Endothelial cell of umbilical vein (primary cell): ENCODE results near the gene KCNH1. TPM values are rescaled to one million over a fixed set of nuclear protein-coding genes. Genes with fewer than 3 reads are reported as not detected.

ENCODE experiments used
- BruUV-seq: library from RNA; stranded (reverse); fragments of 400-500 nt; replicated peaks from 2 replicates; lab custom pipeline; 2021; lab: Mats Ljungman, UMichigan
- CTCF ChIA-PET: fragments of 300-600, 350-600 bp; sonication (Branson Sonifier 250); formaldehyde crosslinking; loops from one replicate; lab custom pipeline; 2021; ENCODE audit warnings: antibody characterized with exemption, inconsistent platforms; lab: Charles Lee
- POLR2A ChIA-PET: fragments of 300-600, 350-600 bp; sonication (Branson Sonifier 250); formaldehyde crosslinking; loops from one replicate; lab custom pipeline; 2021; ENCODE audit warnings: antibody characterized with exemption, inconsistent platforms; lab: Charles Lee
- DNase-seq: peaks from one replicate; pipeline ENCODE4 v3.0.0-alpha.2; 2011; ENCODE audit warnings: low read depth, low spot score
- FAIRE-seq: peaks from 2 replicates; lab custom pipeline; 2011; peaks lifted over from hg19 to GRCh38; lab: Jason Lieb, UNC
- H2AFZ ChIP-seq: 2 replicates; pipeline ENCODE4 v1.6.0; 2012; ENCODE audit warnings: low read depth, low read length, control low read depth, inconsistent platforms
- H3K27ac ChIP-seq: 2 replicates; pipeline ENCODE4 v1.5.1; 2011; ENCODE audit warnings: low read depth, mild to moderate bottlenecking, control low read depth, low read length, moderate library complexity; ENCODE audit not compliant: insufficient read depth
- H3K27me3 ChIP-seq, 2 experiments: 2 replicates each; pipeline versions ENCODE4 v1.6.0 to v1.6.1; 2011; ENCODE audit warnings: low read length in 2 of 2, mixed read lengths in 1 of 2; ENCODE audit not compliant: control insufficient read depth in 2 of 2, insufficient read depth in 2 of 2
- H3K36me3 ChIP-seq, 2 experiments: 2 replicates in 1 of 2; 3 replicates in 1 of 2; pipeline ENCODE4 v1.5.1; 2011; ENCODE audit warnings: low read length in 2 of 2, mild to moderate bottlenecking in 1 of 2, moderate library complexity in 1 of 2; ENCODE audit not compliant: control insufficient read depth in 2 of 2, insufficient read depth in 2 of 2; ENCODE audit errors: extremely low read depth in 1 of 2
- H3K4me1 ChIP-seq: 3 replicates; pipeline ENCODE4 v1.5.1; 2011; ENCODE audit warnings: mild to moderate bottlenecking, low read length; ENCODE audit not compliant: control insufficient read depth, insufficient read depth; ENCODE audit errors: extremely low read depth
- H3K4me2 ChIP-seq: 2 replicates; pipeline ENCODE4 v1.6.1; 2011; ENCODE audit warnings: low read length, control low read depth, mixed read lengths; ENCODE audit not compliant: insufficient read depth
- H3K4me3 ChIP-seq, 3 experiments: fragments of 200-600 bp in 1 of 3; sonication (generic), shearing (Covaris generic) in 1 of 3; replicated peaks in 1 of 3; 2 replicates each; pipeline ENCODE4 v1.5.1; 2011 to 2016; ENCODE audit warnings: control low read depth in 3 of 3, low read length in 3 of 3, mild to moderate bottlenecking in 2 of 3, inconsistent platforms in 1 of 3, low read depth in 1 of 3, moderate library complexity in 1 of 3; ENCODE audit not compliant: insufficient read depth in 1 of 3
- H3K79me2 ChIP-seq: 2 replicates; pipeline ENCODE4 v1.6.0; 2012; ENCODE audit warnings: low read length, inconsistent platforms; ENCODE audit not compliant: control insufficient read depth, insufficient read depth
- H3K9ac ChIP-seq: replicated peaks from 2 replicates; pipeline ENCODE3; 2011; ENCODE audit warnings: low read length, control low read depth; ENCODE audit not compliant: insufficient read depth; ENCODE audit errors: extremely low read depth
- H3K9me1 ChIP-seq: replicated peaks from 3 replicates; pipeline ENCODE4 v1.6.0; 2011; ENCODE audit warnings: mild to moderate bottlenecking, low read length; ENCODE audit not compliant: control insufficient read depth, insufficient read depth; ENCODE audit errors: extremely low read depth
- H3K9me3 ChIP-seq: replicated peaks from 2 replicates; pipeline ENCODE4 v1.5.1; 2012; ENCODE audit warnings: low read length, inconsistent platforms; ENCODE audit not compliant: control insufficient read depth, insufficient read depth
- H4K20me1 ChIP-seq: replicated peaks from 2 replicates; pipeline ENCODE3; 2011; ENCODE audit warnings: mild to moderate bottlenecking, low read length; ENCODE audit not compliant: control insufficient read depth, insufficient read depth; ENCODE audit errors: extremely low read depth
- CTCF ChIP-seq, 2 donors: IDR thresholded peaks; 1 replicate in 1 of 2; 2 replicates in 1 of 2; pipeline ENCODE4 v1.5.1; 2011; ENCODE audit warnings: low read length in 2 of 2, mild to moderate bottlenecking in 2 of 2, moderate library complexity in 2 of 2, control low read depth in 1 of 2, inconsistent platforms in 1 of 2, low read depth in 1 of 2; ENCODE audit not compliant: insufficient read depth in 1 of 2; ENCODE audit errors: extremely low read depth in 1 of 2
- EZH2 ChIP-seq: IDR thresholded peaks from 2 replicates; pipeline ENCODE4 v1.6.1; 2012; ENCODE audit warnings: borderline replicate concordance, low read depth, mild to moderate bottlenecking, moderate library complexity, low read length, inconsistent platforms; ENCODE audit not compliant: severe bottlenecking
- FOS ChIP-seq: IDR thresholded peaks from 2 replicates; pipeline ENCODE4 v1.6.1; 2011; ENCODE audit warnings: mild to moderate bottlenecking, low read length, moderate library complexity, borderline replicate concordance; ENCODE audit not compliant: insufficient read depth
- GATA2 ChIP-seq: IDR thresholded peaks from 2 replicates; pipeline ENCODE4 v1.7.0; 2011; ENCODE audit warnings: low read depth, mild to moderate bottlenecking, moderate library complexity, mixed read lengths, low read length; ENCODE audit not compliant: insufficient read length, insufficient read depth
- JUN ChIP-seq: IDR thresholded peaks from 2 replicates; pipeline ENCODE4 v1.6.1; 2011; ENCODE audit warnings: borderline replicate concordance, low read depth; ENCODE audit not compliant: insufficient read length, insufficient read depth
- MAX ChIP-seq: IDR thresholded peaks from 2 replicates; pipeline ENCODE4 v1.6.1; 2011; ENCODE audit not compliant: insufficient read depth, insufficient read length
- MYC ChIP-seq: IDR thresholded peaks from one replicate; pipeline ENCODE4 v1.6.1; 2011; ENCODE audit warnings: mild to moderate bottlenecking, low read depth, low read length
- POLR2A ChIP-seq: IDR thresholded peaks from 2 replicates; pipeline ENCODE4 v1.6.1; 2012; ENCODE audit warnings: low read depth, mild to moderate bottlenecking, control low read depth, low read length
- POLR2AphosphoS5 ChIP-seq: IDR thresholded peaks from 2 replicates; pipeline ENCODE4 v1.6.1; 2012; ENCODE audit warnings: low read depth, mild to moderate bottlenecking, control low read depth, low read length, moderate library complexity; ENCODE audit not compliant: insufficient read depth
- dilution Hi-C: fragments of 300-500 bp; cut with MboI; formaldehyde crosslinking; loops from one replicate; pipeline ENCODE4 v1.15.0; 2019; ENCODE audit warnings: low sequenced_read_pairs; ENCODE audit not compliant: extremely low pct_ligation_motif_present
- intact Hi-C: fragments of 100-400 bp; cut with micrococcal nuclease; formaldehyde crosslinking; loops from one replicate; pipeline ENCODE4 v1.10.0; 2022
- polyA plus RNA-seq, 4 experiments: library from polyadenylated mRNA; depleted of rRNA in 3 of 4; stranded (reverse) in 3 of 4; unstranded in 1 of 4; fragments of >200 nt; gene quantifications; 2 replicates each; pipeline versions ENCODE4 v1.2.1 to v1.2.3, GENCODE V29; 2011 to 2012; ENCODE audit warnings: missing spikeins in 1 of 4
- total RNA-seq: library from RNA; stranded (reverse); gene quantifications from 2 replicates; pipeline ENCODE4 v1.2.3, GENCODE V29; 2021

Gene KCNH1
- total and polyA plus RNA-seq, 2 donors (not counting 3 experiments of a cell fraction or from before 2014, with no cell fraction given): not detected

GRCh38 chr1:210741564-210741963, 392.4 kb downstream of the KCNH1 start:
- dilution Hi-C loops (no loop called here), intact Hi-C loops (no loop called here)
- no peak for TF ChIP-seq CTCF (IDR thresholded peaks at IDR 0.05; ENCODE audit: extremely low read depth in 1 of 2, insufficient read depth in 1 of 2, low read depth in 1 of 2, low read length in 2 of 2)
- TF ChIP-seq JUN: no peak
- no peak for TF ChIP-seq GATA2
- TF ChIP-seq MAX: no peak
- no peak for TF ChIP-seq POLR2AphosphoS5
- TF ChIP-seq POLR2A: no peak
- no peak for TF ChIP-seq EZH2
- TF ChIP-seq FOS: no peak
- no peak for TF ChIP-seq MYC
- Histone ChIP-seq H3K79me2 (no peaks in the 10 kb centered on the region), H3K9me3 (peaks cover 2% of the 10 kb centered on the region), H3K4me1 (no peaks in the 10 kb centered on the region), H4K20me1 (no peaks in the 10 kb centered on the region), H2AFZ (no peak overlapping the region), H3K9ac (no peak overlapping the region), H3K27me3 (no peaks in the 10 kb centered on the region), H3K36me3 (no peaks in the 10 kb centered on the region), H3K4me3 (no peak overlapping the region), H3K27ac (no peak overlapping the region), H3K4me2 (no peak overlapping the region), H3K9me1 (no peaks in the 10 kb centered on the region)
- CTCF ChIA-PET: no interaction called here
- BruUV-seq: no TSS peak
- no peak for FAIRE-seq
- POLR2A ChIA-PET: no interaction called here
- no peak for DNase-seq
